ENCODE results near the gene WIPI1. TPM values are rescaled to one million over a fixed set of nuclear protein-coding genes. Genes with fewer than 3 reads are reported as not detected.

Gene WIPI1
- total RNA-seq, 1 donor from 2014 or later: 49.9 TPM

DNA sequence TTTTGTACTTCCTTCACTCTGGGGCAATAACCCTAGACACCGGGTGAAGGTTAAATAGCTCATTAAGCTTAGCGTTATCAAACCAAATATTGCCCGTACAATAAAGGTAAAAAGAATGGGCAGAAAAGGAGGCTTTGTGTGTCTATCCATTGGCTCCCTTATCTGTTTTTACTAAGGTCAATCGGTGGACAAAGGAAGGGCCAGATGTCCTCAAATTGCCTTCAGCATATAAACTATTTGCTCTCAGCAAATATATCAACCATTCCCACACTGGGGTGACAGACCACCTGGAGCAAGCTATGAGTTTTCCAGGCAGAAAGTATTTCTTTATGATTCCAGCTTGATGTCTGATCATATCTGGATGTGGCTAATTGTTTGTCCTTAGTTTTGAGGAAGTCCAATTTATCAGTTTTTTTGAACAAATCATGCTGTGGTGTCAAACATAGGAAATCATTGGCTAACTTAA, 25.3 kb upstream of the WIPI1 start:
- Histone ChIP-seq H3K4me3 (ENCODE audit: low read depth, low read length) (no peak overlapping the region), H3K27me3 (ENCODE audit: control insufficient read depth, insufficient read depth, low read length) (no peaks in the 10 kb centered on the region)

GRCh38 chr17:68480885-68481284, 23.6 kb upstream of the WIPI1 start:
- DNase-seq (ENCODE audit: low read depth): no peak
- Histone ChIP-seq H3K36me3 (ENCODE audit: control insufficient read depth, insufficient read depth, low read length) (no peaks in the 10 kb centered on the region), H3K27me3 (ENCODE audit: control insufficient read depth, insufficient read depth, low read length) (no peaks in the 10 kb centered on the region), H3K4me3 (ENCODE audit: low read depth, low read length) (no peak overlapping the region)
- no peak for TF ChIP-seq CTCF (IDR thresholded peaks at IDR 0.05; ENCODE audit: insufficient read depth, low read length, poor library complexity, severe bottlenecking)

More for the DNA sequence above, 25.3 kb upstream of the WIPI1 start:
- no peaks in the 10 kb centered on the region for H3K36me3 ChIP-seq (ENCODE audit: control insufficient read depth, insufficient read depth, low read length)
- DNase-seq (ENCODE audit: low read depth): no peak
- no peak for TF ChIP-seq CTCF (IDR thresholded peaks at IDR 0.05; ENCODE audit: insufficient read depth, low read length, poor library complexity, severe bottlenecking)

DNA sequence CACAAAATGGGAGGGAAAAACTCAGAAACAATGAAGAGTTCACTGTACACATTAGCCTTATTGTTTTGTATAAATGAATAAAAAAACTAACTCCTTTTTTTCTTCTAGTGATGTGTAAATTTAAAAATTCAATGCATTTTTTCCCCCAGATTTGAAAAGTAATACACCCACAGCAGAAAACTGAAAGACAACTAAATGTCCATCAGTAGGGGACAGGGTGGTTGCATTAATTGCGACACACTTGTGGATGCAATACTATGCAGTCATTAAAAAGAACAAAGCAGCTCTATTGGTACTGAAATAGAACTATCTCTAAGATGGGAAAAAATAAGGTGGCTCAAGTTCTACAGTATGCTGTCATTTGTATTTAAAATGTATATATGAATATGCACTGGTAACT, 13.7 kb upstream of the WIPI1 start:
- TF ChIP-seq CTCF (IDR thresholded peaks at IDR 0.05; ENCODE audit: insufficient read depth, low read length, poor library complexity, severe bottlenecking): no peak
- no peak for DNase-seq (ENCODE audit: low read depth)
- Histone ChIP-seq H3K27me3 (ENCODE audit: control insufficient read depth, insufficient read depth, low read length) (no peaks in the 10 kb centered on the region), H3K36me3 (ENCODE audit: control insufficient read depth, insufficient read depth, low read length) (no peaks in the 10 kb centered on the region), H3K4me3 (ENCODE audit: low read depth, low read length) (no peak overlapping the region)

DNA sequence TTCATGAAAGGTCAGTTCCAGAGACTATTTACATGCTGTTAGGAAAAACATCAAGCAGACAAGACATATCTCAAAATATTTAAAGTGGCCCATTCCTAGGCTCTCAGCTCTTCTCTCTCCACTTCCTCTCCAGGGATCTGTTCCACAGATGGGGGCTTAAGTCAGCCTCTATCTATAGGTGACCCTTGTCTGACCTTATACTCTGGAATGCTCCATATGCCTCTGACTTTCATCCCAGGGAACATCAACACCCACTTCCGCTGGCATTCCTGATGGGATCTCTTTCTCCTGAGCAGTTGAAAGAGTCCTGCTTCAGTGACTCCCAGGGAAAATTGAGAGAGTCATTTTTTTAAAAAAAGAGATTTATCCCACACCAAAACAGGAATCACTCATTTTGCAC, 11.5 kb upstream of the WIPI1 start:
- H3K36me3 ChIP-seq (ENCODE audit: control insufficient read depth, insufficient read depth, low read length): no peaks in the 10 kb centered on the region
- no peak overlapping the region for H3K4me3 ChIP-seq (ENCODE audit: low read depth, low read length)
- H3K27me3 ChIP-seq (ENCODE audit: control insufficient read depth, insufficient read depth, low read length): no peaks in the 10 kb centered on the region
- DNase-seq (ENCODE audit: low read depth): no peak
- no peak for TF ChIP-seq CTCF (IDR thresholded peaks at IDR 0.05; ENCODE audit: insufficient read depth, low read length, poor library complexity, severe bottlenecking)

- H3K36me3 ChIP-seq (ENCODE audit: control insufficient read depth, insufficient read depth, low read length): no peaks in the 10 kb centered on the region
- H3K27me3 ChIP-seq (ENCODE audit: control insufficient read depth, insufficient read depth, low read length): no peaks in the 10 kb centered on the region
- H3K4me3 ChIP-seq (ENCODE audit: low read depth, low read length): no peak overlapping the region
- no peak for TF ChIP-seq CTCF (IDR thresholded peaks at IDR 0.05; ENCODE audit: insufficient read depth, low read length, poor library complexity, severe bottlenecking)
- DNase-seq (ENCODE audit: low read depth): no peak
These were observed 11.0 kb upstream of the WIPI1 start for GRCh38 chr17:68468334-68468733.

GRCh38 chr17:68463211-68464019, 6.1 kb upstream of the WIPI1 start:
- no peak for TF ChIP-seq CTCF (IDR thresholded peaks at IDR 0.05; ENCODE audit: insufficient read depth, low read length, poor library complexity, severe bottlenecking)
- H3K4me3 ChIP-seq (ENCODE audit: low read depth, low read length): no peak overlapping the region
- no peaks in the 10 kb centered on the region for H3K36me3 ChIP-seq (ENCODE audit: control insufficient read depth, insufficient read depth, low read length)
- DNase-seq (ENCODE audit: low read depth): no peak
- H3K27me3 ChIP-seq (ENCODE audit: control insufficient read depth, insufficient read depth, low read length): no peaks in the 10 kb centered on the region
